Measurements from ENCODE around the gene ZFYVE1.

DNA sequence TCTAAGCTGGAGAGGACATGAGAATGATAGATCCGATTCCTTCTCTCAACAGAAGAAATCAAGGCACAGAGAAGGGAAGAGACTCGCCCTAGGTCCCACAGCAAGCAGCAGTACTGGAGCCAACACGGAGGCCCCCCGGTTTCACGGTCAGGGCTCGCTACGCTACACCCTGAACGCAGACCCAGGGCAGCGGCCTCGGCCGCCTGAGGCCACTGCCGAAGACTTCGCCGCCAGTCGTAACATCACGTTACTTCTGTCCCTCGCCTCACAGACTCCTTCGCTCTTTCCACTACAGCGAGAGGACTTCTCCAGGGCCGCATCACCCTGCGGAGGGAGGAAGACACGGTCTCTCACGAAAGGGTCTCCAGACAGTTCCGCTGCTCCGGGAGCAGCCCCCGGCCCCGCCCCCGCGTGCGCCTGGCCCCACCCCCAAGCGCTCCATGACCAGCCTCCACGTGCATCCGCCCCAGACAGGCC lies 101.1 kb downstream of the ZFYVE1 start:
- TF ChIP-seq, protein P1, sequence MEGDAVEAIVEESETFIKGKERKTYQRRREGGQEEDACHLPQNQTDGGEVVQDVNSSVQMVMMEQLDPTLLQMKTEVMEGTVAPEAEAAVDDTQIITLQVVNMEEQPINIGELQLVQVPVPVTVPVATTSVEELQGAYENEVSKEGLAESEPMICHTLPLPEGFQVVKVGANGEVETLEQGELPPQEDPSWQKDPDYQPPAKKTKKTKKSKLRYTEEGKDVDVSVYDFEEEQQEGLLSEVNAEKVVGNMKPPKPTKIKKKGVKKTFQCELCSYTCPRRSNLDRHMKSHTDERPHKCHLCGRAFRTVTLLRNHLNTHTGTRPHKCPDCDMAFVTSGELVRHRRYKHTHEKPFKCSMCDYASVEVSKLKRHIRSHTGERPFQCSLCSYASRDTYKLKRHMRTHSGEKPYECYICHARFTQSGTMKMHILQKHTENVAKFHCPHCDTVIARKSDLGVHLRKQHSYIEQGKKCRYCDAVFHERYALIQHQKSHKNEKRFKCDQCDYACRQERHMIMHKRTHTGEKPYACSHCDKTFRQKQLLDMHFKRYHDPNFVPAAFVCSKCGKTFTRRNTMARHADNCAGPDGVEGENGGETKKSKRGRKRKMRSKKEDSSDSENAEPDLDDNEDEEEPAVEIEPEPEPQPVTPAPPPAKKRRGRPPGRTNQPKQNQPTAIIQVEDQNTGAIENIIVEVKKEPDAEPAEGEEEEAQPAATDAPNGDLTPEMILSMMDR (IDR thresholded peaks at IDR 0.05; ENCODE audit: insufficient read depth, low read length), result no peak
- TF ChIP-seq, protein P2, sequence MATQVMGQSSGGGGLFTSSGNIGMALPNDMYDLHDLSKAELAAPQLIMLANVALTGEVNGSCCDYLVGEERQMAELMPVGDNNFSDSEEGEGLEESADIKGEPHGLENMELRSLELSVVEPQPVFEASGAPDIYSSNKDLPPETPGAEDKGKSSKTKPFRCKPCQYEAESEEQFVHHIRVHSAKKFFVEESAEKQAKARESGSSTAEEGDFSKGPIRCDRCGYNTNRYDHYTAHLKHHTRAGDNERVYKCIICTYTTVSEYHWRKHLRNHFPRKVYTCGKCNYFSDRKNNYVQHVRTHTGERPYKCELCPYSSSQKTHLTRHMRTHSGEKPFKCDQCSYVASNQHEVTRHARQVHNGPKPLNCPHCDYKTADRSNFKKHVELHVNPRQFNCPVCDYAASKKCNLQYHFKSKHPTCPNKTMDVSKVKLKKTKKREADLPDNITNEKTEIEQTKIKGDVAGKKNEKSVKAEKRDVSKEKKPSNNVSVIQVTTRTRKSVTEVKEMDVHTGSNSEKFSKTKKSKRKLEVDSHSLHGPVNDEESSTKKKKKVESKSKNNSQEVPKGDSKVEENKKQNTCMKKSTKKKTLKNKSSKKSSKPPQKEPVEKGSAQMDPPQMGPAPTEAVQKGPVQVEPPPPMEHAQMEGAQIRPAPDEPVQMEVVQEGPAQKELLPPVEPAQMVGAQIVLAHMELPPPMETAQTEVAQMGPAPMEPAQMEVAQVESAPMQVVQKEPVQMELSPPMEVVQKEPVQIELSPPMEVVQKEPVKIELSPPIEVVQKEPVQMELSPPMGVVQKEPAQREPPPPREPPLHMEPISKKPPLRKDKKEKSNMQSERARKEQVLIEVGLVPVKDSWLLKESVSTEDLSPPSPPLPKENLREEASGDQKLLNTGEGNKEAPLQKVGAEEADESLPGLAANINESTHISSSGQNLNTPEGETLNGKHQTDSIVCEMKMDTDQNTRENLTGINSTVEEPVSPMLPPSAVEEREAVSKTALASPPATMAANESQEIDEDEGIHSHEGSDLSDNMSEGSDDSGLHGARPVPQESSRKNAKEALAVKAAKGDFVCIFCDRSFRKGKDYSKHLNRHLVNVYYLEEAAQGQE (IDR thresholded peaks at IDR 0.05; ENCODE audit: insufficient replicate concordance, low read depth), result no peak

Measured in HL-60 (cell line).